Adrenal gland (tissue), 12 donors: ENCODE measurements around the gene DCTPP1. TPM values are rescaled to one million over a fixed set of nuclear protein-coding genes. Genes with fewer than 3 reads are reported as not detected.
A peak's percentile ranks its signal among the peaks of the same experiment; 100 is the strongest.

Experiments
- DNase-seq, 7 donors: peaks; one replicate each; pipeline ENCODE4 v3.0.0-alpha.2; 2019 to 2020
- H3K27ac ChIP-seq, 5 donors: fragments of 200-600 bp; sonication (generic) in 4 of 5; 1 replicate in 3 of 5; 2 replicates in 2 of 5; pipeline versions ENCODE4 v1.5.1 to v1.8.0; 2016 to 2020; ENCODE audit warnings: mild to moderate bottlenecking in 1 of 5
- H3K27me3 ChIP-seq: fragments of 200-600 bp; 2 replicates; pipeline ENCODE4 v1.8.0; 2021
- H3K36me3 ChIP-seq, 2 donors: fragments of 200-600 bp; replicated peaks in 1 of 2; 1 replicate in 1 of 2; 2 replicates in 1 of 2; pipeline versions ENCODE4 v1.5.1 to v1.8.0; 2018 to 2022
- H3K4me1 ChIP-seq, 2 donors: fragments of 200-600 bp; replicated peaks in 1 of 2; 1 replicate in 1 of 2; 2 replicates in 1 of 2; pipeline versions ENCODE4 v1.5.1 to v1.8.0; 2018 to 2021
- H3K4me3 ChIP-seq, 4 donors: fragments of 200-600 bp; sonication (generic) in 3 of 4; one replicate each; pipeline ENCODE4 v1.5.1; 2016 to 2018
- H3K9me3 ChIP-seq, 3 donors: fragments of 200-600 bp; sonication (generic) in 1 of 3; replicated peaks in 1 of 3; 1 replicate in 2 of 3; 2 replicates in 1 of 3; pipeline versions ENCODE4 v1.5.1 to v1.8.0; 2016 to 2021
- CTCF ChIP-seq, 6 experiments: fragments of 450-650 bp in 4 of 6; fragments of 200-600 bp in 2 of 6; sonication (generic) in 1 of 6; IDR thresholded peaks; 1 replicate in 5 of 6; 2 replicates in 1 of 6; pipeline versions ENCODE4 v1.5.1 to v1.8.0; 2016 to 2021; ENCODE audit warnings: antibody characterized with exemption in 6 of 6, mild to moderate bottlenecking in 2 of 6, moderate library complexity in 1 of 6
- POLR2A ChIP-seq, 2 donors: fragments of 450-650 bp; IDR thresholded peaks; one replicate each; pipeline ENCODE4 v1.6.1; 2017; ENCODE audit warnings: antibody characterized with exemption in 2 of 2, mild to moderate bottlenecking in 2 of 2, moderate library complexity in 1 of 2
- WGBS, 4 donors: extraction: QIAGEN DNeasy Blood & Tissue Kit in 2 of 4; methylation state at CpG; one replicate each; pipeline versions ENCODE4 v1.1.5 to v1.1.7; 2013 to 2017; 5-methylcytosine and 5-hydroxymethylcytosine counted together
- intact Hi-C, 2 donors: fragments of 100-400 bp; cut with DNase I; formaldehyde crosslinking; loops; one replicate each; pipeline versions ENCODE4 v1.14.1 to v1.15.0; 2022 to 2023
- polyA plus RNA-seq, 3 donors: library from polyadenylated mRNA; stranded (reverse); fragments of 200-250 nt in 2 of 3; fragments of 350-450 nt in 1 of 3; fragmentation: Illumina TruSeq in 1 of 3; extraction: RNeasy Lipid Tissue Mini Kit (QIAGEN cat#74804) in 1 of 3; gene quantifications; one replicate each; pipeline ENCODE4 v1.2.3, GENCODE V29; 2013 to 2014
- total RNA-seq, 9 donors: library from RNA; depleted of rRNA in 4 of 9; stranded (reverse); fragments of >200 nt in 4 of 9; fragments of 120-200 nt in 1 of 9; fragmentation: NEBNext Ultra II Directional in 1 of 9; extraction: Animal tissue kit (Norgen Biotek cat#: 25700) in 1 of 9; gene quantifications; one replicate each; pipeline versions ENCODE4 v1.1.0 to v1.2.4, GENCODE V29; 2013 to 2023
- donor health status: healthy with polysubstance abuse.
- donor health status: Bipolar disorder and iron deficiency.
- donor health status: DM: yes; HTN: yes; CAD: no.
- donor health status: DM: no; HTN: no; CAD: no.
- donor health status: DM: no; HTN: no; CAD: no.
- donor health status: DM: yes; HTN: yes; CAD: no.

DCTPP1 gene
- total and polyA plus RNA-seq, 12 donors = 11.7 to 33.9 (median 28.7) TPM

GRCh38 chr16:30459456-30459855 is 29.6 kb upstream of the DCTPP1 start:
- DNase-seq = no peak
- H3K27ac ChIP-seq = no peak overlapping the region
- no peak overlapping the region for H3K4me3 ChIP-seq
- no peaks in the 10 kb centered on the region for H3K4me1 ChIP-seq
- no peaks in the 10 kb centered on the region for H3K36me3 ChIP-seq
- intact Hi-C loops = loop anchor here in 1 of 2 donors (5.0 to 10.0 kb wide), 2 partner anchors 58 to 165 kb away; no protein-coding TSS in a partner anchor
- WGBS, 4 donors = 80 to 86% (median 82%) methylated on average over 11 of the region's 11 CpGs
- no peaks in the 10 kb centered on the region for H3K9me3 ChIP-seq
- no peaks in the 10 kb centered on the region for H3K27me3 ChIP-seq
- TF ChIP-seq CTCF (IDR thresholded peaks at IDR 0.05) = no peak
- TF ChIP-seq POLR2A (IDR thresholded peaks at IDR 0.05) = no peak

- Histone ChIP-seq H3K27ac (no peak overlapping the region), H3K36me3 (no peaks in the 10 kb centered on the region), H3K9me3 (no peaks in the 10 kb centered on the region), H3K4me1 (no peaks in the 10 kb centered on the region), H3K4me3 (no peak overlapping the region), H3K27me3 (no peaks in the 10 kb centered on the region)
- TF ChIP-seq POLR2A (IDR thresholded peaks at IDR 0.05) (no peak), CTCF (IDR thresholded peaks at IDR 0.05) (no peak)
- WGBS, 4 donors = 74 to 80% (median 76%) methylated on average over 17 to 22 of the region's 22 CpGs
- peak in 3 of 7 donors; percentile 24 to 53 (median 40) for DNase-seq
- intact Hi-C loops = loop anchor here in 1 of 2 donors (5.0 to 10.0 kb wide), 2 partner anchors 59 to 166 kb away; no protein-coding TSS in a partner anchor
These were observed 28.9 kb upstream of the DCTPP1 start for GRCh38 chr16:30458561-30459394.

- no peak for TF ChIP-seq CTCF (IDR thresholded peaks at IDR 0.05)
- no peak for TF ChIP-seq POLR2A (IDR thresholded peaks at IDR 0.05)
- no peak overlapping the region for H3K4me3 ChIP-seq
- no peaks in the 10 kb centered on the region for H3K36me3 ChIP-seq
- H3K27me3 ChIP-seq = no peaks in the 10 kb centered on the region
- WGBS, 4 donors = 85 to 94% (median 90%) methylated on average over 16 of the region's 16 CpGs
- no peak for DNase-seq
- no peaks in the 10 kb centered on the region for H3K4me1 ChIP-seq
- no peaks in the 10 kb centered on the region for H3K9me3 ChIP-seq
- intact Hi-C loops = loop anchor here in 1 of 2 donors (5.0 to 10.0 kb wide), 2 partner anchors 59 to 167 kb away; no protein-coding TSS in a partner anchor
- no peak overlapping the region for H3K27ac ChIP-seq
These were observed 28.1 kb upstream of the DCTPP1 start for GRCh38 chr16:30457743-30458560.

- intact Hi-C loops = loop anchor here in 1 of 2 donors (5.0 to 10.0 kb wide), 2 partner anchors 60 to 168 kb away; no protein-coding TSS in a partner anchor
- no peaks in the 10 kb centered on the region for H3K27me3 ChIP-seq
- WGBS, 4 donors = 79 to 88% (median 86%) methylated on average over 1 of the region's 1 CpG
- no peaks in the 10 kb centered on the region for H3K4me1 ChIP-seq
- TF ChIP-seq POLR2A (IDR thresholded peaks at IDR 0.05) (no peak), CTCF (IDR thresholded peaks at IDR 0.05) (no peak)
- H3K36me3 ChIP-seq = no peaks in the 10 kb centered on the region
- no peak overlapping the region for H3K4me3 ChIP-seq
- no peak for DNase-seq
- H3K27ac ChIP-seq = no peak overlapping the region
- no peaks in the 10 kb centered on the region for H3K9me3 ChIP-seq
These were observed 27.4 kb upstream of the DCTPP1 start for GRCh38 chr16:30457256-30457655.
